Left colon (tissue), 2 donors: ENCODE measurements around the gene CCN5. TPM values are rescaled to one million over a fixed set of nuclear protein-coding genes. Genes with fewer than 3 reads are reported as not detected.
A peak's percentile ranks its signal among the peaks of the same experiment; 100 is the strongest.
"Not testable (repeated sequence)": the region's sequence is repeated elsewhere in the genome, so short reads cannot be mapped to it uniquely, and the experiment has no call there.

Experiments used
- ATAC-seq: fragments of 200-7000 bp; cut with Tn5 transposase; one replicate; pipeline ENCODE4 v1.9.1; 2020; ENCODE audit warnings: mild to moderate bottlenecking, moderate library complexity
- DNase-seq, 2 donors: peaks; one replicate each; pipeline ENCODE4 v3.0.0-alpha.2; 2020
- intact Hi-C, 2 donors: fragments of 100-400 bp; cut with DNase I in 1 of 2; cut with micrococcal nuclease in 1 of 2; formaldehyde crosslinking; loops; one replicate each; pipeline versions ENCODE4 v1.11.2 to v1.14.0; 2022; cut with DNase I, micrococcal nuclease
- total RNA-seq, 2 donors: library from RNA; stranded (reverse); fragmentation: NEBNext Ultra II Directional; extraction: Animal tissue kit (Norgen Biotek cat#: 25700); gene quantifications; one replicate each; pipeline ENCODE4 v1.2.1, GENCODE V29; 2021
- donor health status: DM: no; HTN: no; CAD: no.
- donor health status: DM: yes; HTN: yes; CAD: no.

CCN5 gene
- total RNA-seq, 2 donors from 2014 or later = 2.8 to 9.4 TPM

GRCh38 chr20:44691424-44692423 lies 23.4 kb upstream of the CCN5 start:
- DNase-seq (no peak), ATAC-seq (no peak)
- intact Hi-C loops = no loop called here

DNA sequence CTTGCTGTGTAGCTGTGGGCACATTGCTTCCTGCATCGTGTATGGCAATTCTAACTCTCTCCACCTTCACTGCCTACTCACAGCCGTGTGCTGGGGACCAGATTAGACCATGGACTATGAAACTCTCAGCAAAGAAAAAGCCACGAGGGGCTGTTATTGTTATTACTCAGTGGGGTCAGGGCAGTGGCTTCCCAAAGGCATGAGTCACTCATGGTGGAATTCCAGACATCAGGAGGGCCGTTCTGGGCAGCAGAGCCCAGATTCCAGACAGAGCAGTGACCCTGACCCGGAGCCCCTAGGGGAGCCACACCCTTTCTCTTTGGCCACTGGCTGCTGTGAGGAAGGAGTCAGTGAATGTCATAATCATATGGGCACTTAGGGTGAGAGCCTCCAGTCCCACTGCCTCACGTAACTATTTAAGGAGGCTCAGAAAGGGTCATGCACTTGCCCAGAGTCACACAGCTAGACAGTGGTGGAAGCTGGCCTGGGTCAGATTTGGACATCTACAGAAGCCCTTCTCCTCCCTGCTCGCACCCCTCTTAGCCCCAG lies 22.2 kb upstream of the CCN5 start:
- DNase-seq (peak in 1 of 2 donors; percentile 41), ATAC-seq (no peak)
- intact Hi-C loops = no loop called here

DNA sequence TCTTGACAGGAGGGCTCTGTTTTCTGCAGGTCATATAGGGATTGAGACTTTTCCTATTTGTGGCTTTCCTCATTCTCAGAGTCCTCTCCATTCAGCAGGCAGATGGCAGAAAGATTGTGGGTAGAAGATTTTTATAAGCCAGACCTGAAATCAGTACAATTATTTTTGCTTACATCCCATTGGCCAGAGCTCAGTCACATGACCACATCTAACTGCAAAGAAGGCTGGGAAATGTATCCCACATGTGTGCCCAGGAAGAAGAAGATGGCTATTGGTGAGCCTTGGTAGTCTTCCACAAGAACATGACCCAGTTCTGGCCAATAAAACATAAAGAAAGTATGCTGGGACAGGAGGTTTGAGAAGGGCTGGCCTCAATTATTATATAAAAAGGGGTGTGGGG lies 21.5 kb upstream of the CCN5 start:
- intact Hi-C loops = no loop called here
- ATAC-seq = no peak
- DNase-seq = no peak

DNA sequence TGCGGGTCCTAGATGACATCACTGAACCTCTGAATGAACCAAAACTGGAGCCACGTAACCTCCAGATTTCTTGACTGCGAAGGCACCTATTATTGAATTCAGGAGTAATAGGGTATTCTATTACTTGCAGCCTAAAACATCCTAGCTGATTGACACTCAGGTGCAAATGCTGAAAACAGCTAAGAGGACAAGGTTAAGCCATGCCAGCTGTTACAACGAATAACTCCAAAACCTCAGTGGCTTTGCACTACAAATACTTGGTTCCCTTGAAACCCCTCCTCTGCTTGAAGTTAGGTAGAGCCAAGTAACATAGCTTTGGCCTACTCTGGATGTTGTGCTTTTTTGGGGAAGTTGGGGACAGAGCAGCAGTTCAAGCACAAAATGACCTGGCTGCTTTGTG lies 21.0 kb upstream of the CCN5 start:
- no peak for ATAC-seq
- intact Hi-C loops = no loop called here

DNA sequence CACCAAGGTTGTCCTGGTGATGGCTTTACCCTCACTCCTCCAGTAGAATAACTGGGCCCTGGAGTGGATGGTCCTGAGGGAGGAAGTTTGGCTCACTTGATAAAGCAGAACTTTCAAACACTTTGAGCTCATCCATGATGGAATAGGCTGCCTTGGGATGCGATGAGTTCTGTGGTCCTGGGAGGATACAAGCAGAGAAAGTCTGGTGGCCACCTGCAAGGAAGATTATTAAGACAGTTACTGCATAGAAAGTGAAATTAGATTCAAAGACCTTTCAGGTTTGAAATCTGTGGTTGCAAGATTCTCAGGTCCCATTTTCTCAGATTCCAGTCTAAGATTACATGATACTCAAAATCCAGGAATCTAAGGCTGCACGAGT lies 19.9 kb upstream of the CCN5 start:
- no peak for DNase-seq
- ATAC-seq = no peak
- intact Hi-C loops = no loop called here

More for the DNA sequence above, 21.0 kb upstream of the CCN5 start:
- no peak for DNase-seq

- DNase-seq = no peak
- no peak for ATAC-seq
- intact Hi-C loops = no loop called here
These were observed 19.4 kb upstream of the CCN5 start for GRCh38 chr20:44695674-44696300.

- no peak for ATAC-seq
- DNase-seq = no peak
- intact Hi-C loops = no loop called here
These were observed 18.9 kb upstream of the CCN5 start for GRCh38 chr20:44696315-44696714.

- intact Hi-C loops, DNase-seq, ATAC-seq: not testable (repeated sequence)
These were observed 18.1 kb upstream of the CCN5 start for GRCh38 chr20:44697041-44697440.

GRCh38 chr20:44698351-44698750 lies 16.8 kb upstream of the CCN5 start:
- DNase-seq (no peak), ATAC-seq (no peak)
- intact Hi-C loops = no loop called here

DNA sequence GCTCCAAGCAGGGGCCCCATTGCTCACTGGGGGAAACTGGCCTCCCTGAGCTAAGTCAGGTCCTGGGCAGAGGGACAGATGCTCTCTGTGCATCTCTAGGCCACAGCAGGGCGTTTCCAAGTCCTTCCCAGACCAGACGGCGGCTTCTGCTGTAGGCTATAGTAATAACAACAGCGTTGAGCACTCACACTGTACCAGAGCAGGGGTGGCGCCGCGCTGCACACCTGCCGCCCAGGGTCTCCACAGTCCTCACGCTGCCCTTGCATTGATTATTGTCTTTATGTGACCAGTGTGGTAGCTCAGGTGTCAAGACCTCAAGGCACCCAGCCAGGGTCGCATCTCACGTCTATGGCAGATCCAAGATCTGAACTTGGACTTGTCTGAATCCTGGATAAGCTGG lies 14.9 kb upstream of the CCN5 start:
- intact Hi-C loops = no loop called here
- no peak for DNase-seq
- no peak for ATAC-seq

DNA sequence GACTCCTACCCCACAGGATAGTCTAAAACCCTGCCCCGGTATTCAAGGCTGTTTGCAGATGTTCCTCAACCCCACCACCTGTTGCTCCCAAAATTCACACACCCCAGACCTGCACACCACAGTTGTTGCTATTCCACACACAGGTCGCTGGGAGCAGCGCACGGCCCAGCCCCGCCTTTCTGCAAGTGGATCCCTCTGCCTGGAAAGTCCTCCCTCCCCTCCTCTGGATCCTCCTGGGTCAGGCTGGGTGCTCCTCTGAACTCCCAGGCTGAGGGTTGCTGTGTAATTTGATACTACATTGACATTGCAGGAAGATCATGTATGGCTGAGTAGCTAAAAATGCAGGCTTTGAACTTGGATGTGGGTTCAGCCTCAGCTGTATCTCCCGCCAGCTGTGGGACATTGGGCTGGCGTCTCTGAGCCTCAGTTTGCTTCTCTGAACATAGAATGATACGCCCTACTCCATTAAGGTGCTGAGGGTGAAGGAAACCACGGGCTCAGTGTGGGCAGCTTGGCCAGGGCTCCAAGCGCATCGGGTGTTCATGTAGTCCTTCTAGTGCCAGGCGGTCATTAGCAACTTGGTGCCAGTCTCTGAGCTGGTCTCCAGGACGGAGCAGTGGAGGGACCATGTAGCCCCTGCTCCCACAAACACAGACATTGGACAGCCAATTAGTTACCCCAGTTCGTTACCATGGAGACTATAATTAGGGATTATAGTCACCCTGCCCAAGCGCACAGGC lies 13.9 kb upstream of the CCN5 start:
- no peak for DNase-seq
- no peak for ATAC-seq

DNA sequence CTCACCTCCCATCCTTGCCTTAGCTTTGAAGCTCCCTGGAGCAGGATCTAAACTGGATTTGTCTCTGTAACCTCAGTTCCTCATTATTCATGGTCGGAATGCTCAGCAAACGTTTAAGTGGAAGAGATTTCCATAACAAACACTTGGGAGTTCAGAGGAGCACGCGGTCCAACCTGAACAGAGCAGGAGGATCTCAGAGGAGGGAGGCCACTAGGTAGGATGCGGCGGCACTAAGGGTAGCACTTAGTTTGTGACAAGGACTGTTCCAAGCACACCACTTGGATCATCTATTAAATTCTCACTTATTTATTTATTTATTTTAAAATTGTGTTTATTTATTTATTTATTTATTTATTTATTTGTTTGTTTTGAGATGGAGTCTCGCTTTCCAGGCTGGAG lies 13.3 kb upstream of the CCN5 start:
- DNase-seq (no peak), ATAC-seq (no peak)
- intact Hi-C loops = no loop called here

More for the DNA sequence above, 13.9 kb upstream of the CCN5 start:
- intact Hi-C loops = no loop called here

DNA sequence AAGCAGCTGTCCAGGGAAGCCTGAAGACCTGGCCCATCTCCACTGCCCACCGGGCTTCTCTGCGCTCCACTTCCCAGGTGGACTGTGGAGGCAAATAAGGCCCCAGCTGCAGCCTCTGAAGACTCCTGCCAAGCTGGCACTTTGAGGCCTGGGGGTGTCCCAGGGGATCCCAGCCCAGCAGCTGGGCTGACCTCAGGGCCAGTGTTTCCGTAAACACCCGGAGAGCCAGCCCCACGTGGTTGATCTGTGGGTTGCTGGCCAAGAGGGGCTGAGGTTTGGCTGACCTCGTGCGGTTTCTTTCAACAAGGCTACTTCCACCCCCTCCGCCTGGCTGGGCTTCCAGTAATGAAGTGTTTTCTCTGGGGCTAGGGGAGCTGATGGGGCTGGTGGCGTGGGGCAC lies 12.4 kb upstream of the CCN5 start:
- intact Hi-C loops = no loop called here
- ATAC-seq (peak; percentile 23), DNase-seq (peak; percentile 64 to 65)

- ATAC-seq (no peak), DNase-seq (no peak)
- intact Hi-C loops = no loop called here
These were observed 11.8 kb upstream of the CCN5 start for GRCh38 chr20:44703183-44703925.

DNA sequence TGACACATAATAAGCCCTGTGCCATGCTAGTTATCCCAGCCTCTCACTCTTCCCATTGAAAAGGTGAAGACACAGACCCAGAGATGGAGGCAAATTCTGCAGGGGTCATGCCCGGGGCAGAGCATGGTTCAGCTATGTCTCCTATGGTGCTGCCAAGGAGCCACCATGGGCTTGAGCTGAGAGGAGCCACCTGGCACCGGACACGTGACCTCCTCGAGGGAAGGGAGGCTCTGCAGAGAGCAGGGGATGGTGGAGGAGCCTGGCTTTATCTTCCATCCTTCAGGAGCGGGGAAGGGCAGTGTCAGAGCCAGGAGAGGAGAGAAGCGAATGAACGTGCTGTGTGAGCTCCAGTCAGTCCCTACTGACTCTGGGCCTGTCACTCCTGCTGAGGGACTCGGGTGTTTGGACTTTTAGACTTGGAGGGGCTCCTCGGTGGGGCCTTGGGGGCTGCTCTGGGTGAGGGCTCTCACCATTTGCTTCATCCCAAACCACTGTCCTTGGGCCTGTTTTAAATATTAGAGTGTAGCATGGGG lies 11.1 kb upstream of the CCN5 start:
- no peak for ATAC-seq
- intact Hi-C loops = no loop called here

DNA sequence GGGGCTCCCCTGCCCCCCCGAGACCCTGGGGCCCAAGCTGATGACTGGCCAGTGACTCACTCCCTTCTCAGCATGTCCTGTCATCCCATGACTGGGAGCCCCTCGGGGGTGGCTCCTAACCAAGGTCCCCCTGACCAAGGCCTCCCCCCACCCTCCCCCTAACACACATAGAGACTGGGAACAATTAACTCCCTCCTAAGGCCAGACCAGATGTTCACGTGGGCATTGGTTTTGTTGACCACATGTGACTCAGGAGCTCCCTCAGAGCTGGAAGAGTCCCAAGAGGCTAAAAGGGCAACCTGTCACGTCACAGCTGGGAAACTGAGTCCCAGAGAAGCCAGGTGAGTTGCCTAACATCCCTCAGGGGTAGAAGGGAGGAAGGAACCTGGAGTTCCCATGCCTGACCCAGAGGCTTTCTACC lies 10.6 kb upstream of the CCN5 start:
- no peak for DNase-seq
- no peak for ATAC-seq
- intact Hi-C loops = no loop called here

More for the DNA sequence above, 11.1 kb upstream of the CCN5 start:
- DNase-seq = no peak

GRCh38 chr20:44705364-44706094 lies 9.6 kb upstream of the CCN5 start:
- ATAC-seq (no peak), DNase-seq (no peak)
- intact Hi-C loops = no loop called here
